K562 (cell line): ENCODE results near the gene NAGLU. TPM values are rescaled to one million over a fixed set of nuclear protein-coding genes. Genes with fewer than 3 reads are reported as not detected.

ENCODE experiments used
- C11orf30 ChIP-seq: fragments of 450-650 bp; IDR thresholded peaks from 2 replicates; pipeline ENCODE4 v1.6.1; 2016; ENCODE audit warnings: low read depth, mild to moderate bottlenecking
- CREB1 ChIP-seq, 2 experiments: sonication (generic) in 1 of 2; formaldehyde crosslinking in 1 of 2; IDR thresholded peaks; 2 replicates each; pipeline versions ENCODE4 v1.6.1 to v1.8.0; 2012 to 2022; ENCODE audit warnings: inconsistent platforms in 1 of 2, mild to moderate bottlenecking in 1 of 2, missing genetic modification reagents in 1 of 2, moderate library complexity in 1 of 2
- FOS ChIP-seq: IDR thresholded peaks from 3 replicates; pipeline ENCODE4 v1.6.1; 2011; ENCODE audit not compliant: insufficient read length; ENCODE audit errors: extremely low read depth
- HDAC1 ChIP-seq, 2 experiments: fragments of 450-650 bp; IDR thresholded peaks; 2 replicates each; pipeline ENCODE4 v1.6.1; 2016 to 2017; ENCODE audit warnings: inconsistent platforms in 1 of 2, mild to moderate bottlenecking in 1 of 2, moderate library complexity in 1 of 2
- JUN ChIP-seq, 2 experiments: sonication (generic) in 1 of 2; formaldehyde crosslinking in 1 of 2; IDR thresholded peaks; 2 replicates each; pipeline versions ENCODE4 v1.6.1 to v1.8.0; 2012 to 2022; ENCODE audit warnings: borderline replicate concordance in 2 of 2, mild to moderate bottlenecking in 2 of 2, improper control_type of control experiment in 1 of 2, low read depth in 1 of 2, low read length in 1 of 2, missing genetic modification reagents in 1 of 2
- KAT7 ChIP-seq: sonication (generic); formaldehyde crosslinking; IDR thresholded peaks from 2 replicates; pipeline ENCODE4 v1.8.0; 2022; ENCODE audit warnings: missing genetic modification reagents, mild to moderate bottlenecking, borderline replicate concordance
- NONO ChIP-seq, 2 experiments: fragments of 200-400 bp in 1 of 2; fragments of 450-650 bp in 1 of 2; formaldehyde crosslinking in 1 of 2; IDR thresholded peaks; 2 replicates each; pipeline ENCODE4 v1.6.1; 2017; ENCODE audit warnings: low read depth in 2 of 2, mild to moderate bottlenecking in 2 of 2, moderate library complexity in 2 of 2, low read length in 1 of 2
- NR1H2 ChIP-seq: sonication (generic); formaldehyde crosslinking; IDR thresholded peaks from 2 replicates; pipeline ENCODE4 v1.4.0; 2020; ENCODE audit warnings: mild to moderate bottlenecking, missing genetic modification reagents
- SUPT5H ChIP-seq: fragments of 450-650 bp; IDR thresholded peaks from 2 replicates; pipeline ENCODE4 v1.6.1; 2016
- TCF3 ChIP-seq: sonication (generic); formaldehyde crosslinking; IDR thresholded peaks from 2 replicates; pipeline ENCODE4 v1.4.0; 2020; ENCODE audit warnings: mild to moderate bottlenecking, missing genetic modification reagents
- ZNF644 ChIP-seq: fragments of 200-800 bp; sonication (Bioruptor generic); IDR thresholded peaks from 2 replicates; pipeline ENCODE4 v1.6.1; 2016; ENCODE audit warnings: low read depth, missing genetic modification characterization, missing compliant biosample characterization
- ZNF668 ChIP-seq: fragments of 250-450 bp; sonication (Bioruptor Pico); IDR thresholded peaks from 2 replicates; pipeline ENCODE4 v1.8.0; 2022; ENCODE audit warnings: mild to moderate bottlenecking, inconsistent platforms
- ZZZ3 ChIP-seq: fragments of 450-650 bp; IDR thresholded peaks from 2 replicates; pipeline ENCODE4 v1.6.1; 2016; ENCODE audit warnings: antibody characterized with exemption, mild to moderate bottlenecking, moderate library complexity
- polyA plus RNA-seq, 8 experiments: library from polyadenylated mRNA; depleted of rRNA in 4 of 8; stranded (reverse) in 5 of 8; unstranded in 3 of 8; fragments of >200 nt; fragmentation: Nextera tagmentation in 2 of 8; fragmentation: Illumina TruSeq in 1 of 8; extraction: Ambion mirVana in 2 of 8; extraction: Trizol in 1 of 8; gene quantifications; 2 replicates each; pipeline versions ENCODE4 v1.2.1 to v1.2.3, GENCODE V29; 2011 to 2014; ENCODE audit warnings: inconsistent platforms in 1 of 8, missing spikeins in 1 of 8
- total RNA-seq, 7 experiments: library from RNA; depleted of rRNA in 6 of 7; stranded (reverse); fragments of >200 nt in 6 of 7; fragmentation: Illumina TruSeq in 2 of 7; extraction: Trizol in 2 of 7; gene quantifications; 2 replicates each; pipeline versions ENCODE4 v1.2.1 to v1.2.3, GENCODE V29; 2011 to 2021; ENCODE audit warnings: low replicate concordance in 1 of 7
- TF ChIP-seq, protein P1 (sequence below): fragments of 450-650 bp; IDR thresholded peaks from 2 replicates; pipeline ENCODE4 v1.7.1; 2018; ENCODE audit warnings: mild to moderate bottlenecking, low read depth; ENCODE audit not compliant: partially characterized antibody
- TF ChIP-seq, protein P2 (sequence below), 2 experiments: fragments of 450-650 bp; conservative IDR thresholded peaks; 2 replicates each; pipeline ENCODE4 v1.6.1; 2017; ENCODE audit warnings: mild to moderate bottlenecking in 2 of 2, moderate library complexity in 2 of 2
- TF ChIP-seq, protein P3 (sequence below), 2 experiments: IDR thresholded peaks; 2 replicates each; pipeline ENCODE4 v1.6.1; 2011; ENCODE audit warnings: borderline replicate concordance in 1 of 2, control low read depth in 1 of 2, low read depth in 1 of 2, low read length in 1 of 2, mild to moderate bottlenecking in 1 of 2, mixed read lengths in 1 of 2, moderate library complexity in 1 of 2; ENCODE audit not compliant: insufficient read depth in 1 of 2, insufficient read length in 1 of 2, poor library complexity in 1 of 2, severe bottlenecking in 1 of 2; ENCODE audit errors: extremely low read depth in 1 of 2
- TF ChIP-seq, protein P4 (sequence below), 2 experiments: IDR thresholded peaks; 2 replicates each; pipeline ENCODE4 v1.6.1; 2012; ENCODE audit warnings: improper control_type of control experiment in 2 of 2, low read depth in 2 of 2, low read length in 2 of 2, borderline replicate concordance in 1 of 2

Gene NAGLU
- total and polyA plus RNA-seq, 9 of the 15 experiments (the other 6 are each of a cell fraction or from before 2014, with no cell fraction given) = 0.04 to 21.5 (median 8.5) TPM

DNA sequence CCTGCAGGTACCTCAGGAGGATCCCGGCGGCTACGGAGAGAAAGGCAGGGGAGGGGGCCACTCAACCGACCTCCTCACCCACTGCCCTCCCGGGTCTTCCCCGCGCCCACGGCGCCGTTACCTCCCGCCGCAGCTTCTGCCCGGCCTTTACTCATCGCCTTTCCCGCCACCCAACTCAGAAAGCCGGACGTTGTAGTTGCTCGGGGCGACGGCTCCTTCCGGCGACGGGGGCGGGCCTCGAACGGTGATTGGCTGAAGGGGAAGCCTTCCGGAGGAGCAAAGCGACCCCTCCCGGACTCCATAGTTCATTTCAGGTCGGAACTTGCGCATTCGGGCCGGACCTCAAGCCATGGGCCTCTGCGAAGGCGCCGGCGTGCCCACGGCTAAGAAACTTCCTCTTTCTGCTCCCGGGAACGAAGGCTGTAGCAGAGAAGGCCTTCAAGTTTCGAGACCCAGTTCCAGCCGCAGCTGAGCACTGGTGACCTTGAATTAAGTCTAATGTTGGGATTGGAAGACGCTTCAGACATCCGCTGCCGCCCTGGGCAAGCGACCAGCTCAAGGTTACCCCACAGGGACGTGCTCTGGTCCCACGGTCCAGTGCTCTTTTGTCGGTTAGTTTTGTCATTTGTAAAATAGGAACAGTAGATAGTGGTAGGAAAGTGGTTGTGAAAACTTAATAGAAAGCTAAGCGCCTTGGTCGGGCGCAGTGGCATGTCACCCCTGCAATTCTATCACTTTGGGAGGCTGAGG, 41.7 kb downstream of the NAGLU start, which contains the start of gene PSMC3IP (continued):
- TF ChIP-seq TCF3 (CRISPR knock-in tag) = 0 out of 2 replicates have a peak, but pooled peaks have one; percentile 5
- TF ChIP-seq, protein P1, sequence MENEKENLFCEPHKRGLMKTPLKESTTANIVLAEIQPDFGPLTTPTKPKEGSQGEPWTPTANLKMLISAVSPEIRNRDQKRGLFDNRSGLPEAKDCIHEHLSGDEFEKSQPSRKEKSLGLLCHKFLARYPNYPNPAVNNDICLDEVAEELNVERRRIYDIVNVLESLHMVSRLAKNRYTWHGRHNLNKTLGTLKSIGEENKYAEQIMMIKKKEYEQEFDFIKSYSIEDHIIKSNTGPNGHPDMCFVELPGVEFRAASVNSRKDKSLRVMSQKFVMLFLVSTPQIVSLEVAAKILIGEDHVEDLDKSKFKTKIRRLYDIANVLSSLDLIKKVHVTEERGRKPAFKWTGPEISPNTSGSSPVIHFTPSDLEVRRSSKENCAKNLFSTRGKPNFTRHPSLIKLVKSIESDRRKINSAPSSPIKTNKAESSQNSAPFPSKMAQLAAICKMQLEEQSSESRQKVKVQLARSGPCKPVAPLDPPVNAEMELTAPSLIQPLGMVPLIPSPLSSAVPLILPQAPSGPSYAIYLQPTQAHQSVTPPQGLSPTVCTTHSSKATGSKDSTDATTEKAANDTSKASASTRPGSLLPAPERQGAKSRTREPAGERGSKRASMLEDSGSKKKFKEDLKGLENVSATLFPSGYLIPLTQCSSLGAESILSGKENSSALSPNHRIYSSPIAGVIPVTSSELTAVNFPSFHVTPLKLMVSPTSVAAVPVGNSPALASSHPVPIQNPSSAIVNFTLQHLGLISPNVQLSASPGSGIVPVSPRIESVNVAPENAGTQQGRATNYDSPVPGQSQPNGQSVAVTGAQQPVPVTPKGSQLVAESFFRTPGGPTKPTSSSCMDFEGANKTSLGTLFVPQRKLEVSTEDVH = peak; percentile 100
- TF ChIP-seq, protein P2, sequence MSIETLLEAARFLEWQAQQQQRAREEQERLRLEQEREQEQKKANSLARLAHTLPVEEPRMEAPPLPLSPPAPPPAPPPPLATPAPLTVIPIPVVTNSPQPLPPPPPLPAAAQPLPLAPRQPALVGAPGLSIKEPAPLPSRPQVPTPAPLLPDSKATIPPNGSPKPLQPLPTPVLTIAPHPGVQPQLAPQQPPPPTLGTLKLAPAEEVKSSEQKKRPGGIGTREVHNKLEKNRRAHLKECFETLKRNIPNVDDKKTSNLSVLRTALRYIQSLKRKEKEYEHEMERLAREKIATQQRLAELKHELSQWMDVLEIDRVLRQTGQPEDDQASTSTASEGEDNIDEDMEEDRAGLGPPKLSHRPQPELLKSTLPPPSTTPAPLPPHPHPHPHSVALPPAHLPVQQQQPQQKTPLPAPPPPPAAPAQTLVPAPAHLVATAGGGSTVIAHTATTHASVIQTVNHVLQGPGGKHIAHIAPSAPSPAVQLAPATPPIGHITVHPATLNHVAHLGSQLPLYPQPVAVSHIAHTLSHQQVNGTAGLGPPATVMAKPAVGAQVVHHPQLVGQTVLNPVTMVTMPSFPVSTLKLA (conservative IDR thresholded peaks at IDR 0.05) = peak; percentile 65 to 78; a peak in 3 of 4 replicates
- TF ChIP-seq ZNF668 (CRISPR knock-in tag) = no peak
- TF ChIP-seq, protein P3, sequence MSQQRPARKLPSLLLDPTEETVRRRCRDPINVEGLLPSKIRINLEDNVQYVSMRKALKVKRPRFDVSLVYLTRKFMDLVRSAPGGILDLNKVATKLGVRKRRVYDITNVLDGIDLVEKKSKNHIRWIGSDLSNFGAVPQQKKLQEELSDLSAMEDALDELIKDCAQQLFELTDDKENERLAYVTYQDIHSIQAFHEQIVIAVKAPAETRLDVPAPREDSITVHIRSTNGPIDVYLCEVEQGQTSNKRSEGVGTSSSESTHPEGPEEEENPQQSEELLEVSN (IDR thresholded peaks at IDR 0.05; ENCODE audit: borderline replicate concordance in 1 of 2, extremely low read depth in 1 of 2, insufficient read depth in 1 of 2, insufficient read length in 1 of 2, low read depth in 1 of 2, low read length in 1 of 2, poor library complexity in 1 of 2, severe bottlenecking in 1 of 2) = peak; percentile 82 to 94
- TF ChIP-seq JUN (IDR thresholded peaks at IDR 0.05; ENCODE audit: borderline replicate concordance, low read depth, low read length) = peak; percentile 30; the same call in 1 of the 2 replicates
- TF ChIP-seq JUN (CRISPR knock-in tag; IDR thresholded peaks at IDR 0.05; ENCODE audit: borderline replicate concordance) = no peak
- TF ChIP-seq KAT7 (CRISPR knock-in tag) = peak; percentile 75; the same call in 1 of the 2 replicates
- peak; percentile 79 for TF ChIP-seq FOS
- 0 out of 4 replicates have a peak, but pooled peaks of 1 of the 2 experiments have one; percentile 39 for TF ChIP-seq NONO (IDR thresholded peaks at IDR 0.05; ENCODE audit: low read depth in 2 of 2, low read length in 1 of 2)
- TF ChIP-seq SUPT5H = peak; percentile 87
- peak in 1 of 2 experiments; percentile 79; a peak in 2 of 4 replicates for TF ChIP-seq HDAC1 (IDR thresholded peaks at IDR 0.05)
- TF ChIP-seq NR1H2 (CRISPR knock-in tag) = no peak
- TF ChIP-seq C11orf30 = peak; percentile 84
- TF ChIP-seq, protein P4, sequence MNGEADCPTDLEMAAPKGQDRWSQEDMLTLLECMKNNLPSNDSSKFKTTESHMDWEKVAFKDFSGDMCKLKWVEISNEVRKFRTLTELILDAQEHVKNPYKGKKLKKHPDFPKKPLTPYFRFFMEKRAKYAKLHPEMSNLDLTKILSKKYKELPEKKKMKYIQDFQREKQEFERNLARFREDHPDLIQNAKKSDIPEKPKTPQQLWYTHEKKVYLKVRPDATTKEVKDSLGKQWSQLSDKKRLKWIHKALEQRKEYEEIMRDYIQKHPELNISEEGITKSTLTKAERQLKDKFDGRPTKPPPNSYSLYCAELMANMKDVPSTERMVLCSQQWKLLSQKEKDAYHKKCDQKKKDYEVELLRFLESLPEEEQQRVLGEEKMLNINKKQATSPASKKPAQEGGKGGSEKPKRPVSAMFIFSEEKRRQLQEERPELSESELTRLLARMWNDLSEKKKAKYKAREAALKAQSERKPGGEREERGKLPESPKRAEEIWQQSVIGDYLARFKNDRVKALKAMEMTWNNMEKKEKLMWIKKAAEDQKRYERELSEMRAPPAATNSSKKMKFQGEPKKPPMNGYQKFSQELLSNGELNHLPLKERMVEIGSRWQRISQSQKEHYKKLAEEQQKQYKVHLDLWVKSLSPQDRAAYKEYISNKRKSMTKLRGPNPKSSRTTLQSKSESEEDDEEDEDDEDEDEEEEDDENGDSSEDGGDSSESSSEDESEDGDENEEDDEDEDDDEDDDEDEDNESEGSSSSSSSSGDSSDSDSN (IDR thresholded peaks at IDR 0.05; ENCODE audit: borderline replicate concordance in 1 of 2, low read depth in 2 of 2, low read length in 2 of 2) = peak in 1 of 2 experiments; percentile 75; a peak in 2 of 4 replicates
- TF ChIP-seq CREB1 (IDR thresholded peaks at IDR 0.05) = peak; percentile 66
- peak; percentile 57 for TF ChIP-seq CREB1 (CRISPR knock-in tag; IDR thresholded peaks at IDR 0.05)
- peak; percentile 73 for TF ChIP-seq ZZZ3
- TF ChIP-seq ZNF644 (tag) = peak; percentile 68; the same call in 1 of the 2 replicates
